ENCODE results near the gene TUBB2A.
A peak's percentile ranks its signal among the peaks of the same experiment; 100 is the strongest.
"Not testable (repeated sequence)": the region's sequence is repeated elsewhere in the genome, so short reads cannot be mapped to it uniquely, and the experiment has no call there.

Gene TUBB2A

DNA sequence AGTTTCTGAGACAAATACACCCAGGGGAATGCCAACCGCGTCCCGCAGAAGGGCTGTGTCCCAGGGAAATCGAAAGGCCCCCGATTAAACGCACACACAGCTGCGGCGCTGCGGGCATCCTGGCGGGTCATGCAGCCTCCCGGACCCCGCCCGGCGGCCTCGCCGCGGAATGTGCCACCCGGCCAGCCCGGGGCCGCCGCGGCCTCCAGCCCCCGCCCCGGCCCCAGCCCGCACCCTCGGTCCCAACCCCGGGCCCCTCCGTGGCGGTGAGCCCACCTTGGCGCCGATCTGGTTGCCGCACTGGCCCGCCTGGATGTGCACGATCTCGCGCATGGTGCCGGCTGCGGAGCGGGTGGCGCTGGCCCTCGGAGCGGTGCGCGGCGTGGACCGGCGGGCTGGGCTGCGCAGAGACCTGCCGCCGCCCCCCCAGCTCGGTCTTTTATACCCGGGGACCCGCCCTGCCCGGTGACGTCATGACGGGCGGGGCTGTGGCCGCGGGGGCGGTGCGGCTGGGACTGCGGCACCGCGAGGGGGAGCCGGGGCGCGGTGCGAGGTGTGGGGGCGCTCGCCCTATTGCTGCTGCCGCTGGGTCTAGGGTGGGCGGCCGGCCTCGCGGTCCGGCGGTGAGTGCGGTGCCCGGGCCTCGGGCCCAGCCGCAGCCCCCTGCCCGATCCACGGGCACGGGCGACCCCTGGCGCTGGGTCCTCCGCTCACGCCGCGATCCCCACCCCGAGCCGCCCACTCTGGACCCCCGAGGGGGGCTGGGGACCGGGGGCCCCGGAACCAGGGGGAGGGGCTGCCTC is at the start of gene TUBB2A:
TSS of gene TUBB2A (minus strand) at position 414 of the 803 bp plus-strand sequence. CDS start at position 333, 81 bp downstream.
- DNase-seq, result peak; percentile 75
- in situ Hi-C loops (cut with MboI; ENCODE audit: low pct_unique_long_range_greater_than_20kb, low sequenced_read_pairs), result no loop called here

DNA sequence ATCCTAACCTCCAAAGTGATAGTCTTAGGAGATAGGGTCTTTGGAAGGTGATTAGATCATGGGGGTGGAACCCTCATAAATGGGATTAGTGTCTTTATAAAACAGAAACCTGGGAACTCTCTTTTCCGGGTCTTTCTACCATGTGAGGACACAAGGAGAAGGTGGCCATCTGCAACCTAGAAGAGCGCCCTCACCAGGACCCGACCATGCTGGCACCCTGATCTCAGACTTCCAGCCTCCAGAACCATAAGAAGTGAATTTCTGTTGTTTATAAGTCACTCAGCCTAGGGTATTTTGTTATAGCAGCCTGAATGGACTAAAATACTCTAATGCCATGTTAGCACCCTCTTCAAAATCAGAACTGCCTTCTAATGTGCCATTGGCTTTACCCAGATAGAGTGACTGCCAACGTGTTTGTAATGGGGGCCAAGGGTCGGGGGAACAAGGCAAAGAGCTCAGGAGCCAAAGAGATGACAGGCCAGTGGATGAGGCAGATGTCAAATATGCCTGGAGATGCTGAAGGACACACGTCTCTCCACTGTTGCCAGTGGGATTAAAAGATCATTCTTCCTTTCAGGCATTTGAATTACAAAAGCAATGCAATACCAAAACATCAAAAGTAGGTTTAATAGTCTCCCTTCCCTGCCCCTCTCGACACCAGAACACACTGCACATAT is 49.1 kb upstream of the TUBB2A start:
- in situ Hi-C loops (cut with MboI; ENCODE audit: low pct_unique_long_range_greater_than_20kb, low sequenced_read_pairs), result no loop called here

DNA sequence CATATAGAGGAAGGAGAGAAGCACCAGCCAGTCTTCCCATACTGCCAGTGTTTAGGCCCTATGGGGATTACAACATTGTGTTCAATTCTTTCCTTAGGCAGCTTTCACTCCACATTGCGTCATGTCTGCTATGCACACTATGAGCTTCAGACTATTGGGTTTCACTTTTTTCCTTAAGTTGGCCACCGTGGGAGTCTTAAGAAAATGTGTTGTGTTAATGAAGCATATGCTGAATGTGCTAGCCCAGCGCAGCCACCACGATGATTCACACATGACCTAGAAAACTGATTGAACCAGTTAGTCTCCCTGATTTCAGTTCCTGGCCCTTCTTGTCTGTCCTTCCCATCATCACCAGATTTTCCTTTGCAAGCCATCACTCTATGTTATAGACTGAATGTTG is 48.6 kb upstream of the TUBB2A start:
- DNase-seq, result no peak
- in situ Hi-C loops (cut with MboI; ENCODE audit: low pct_unique_long_range_greater_than_20kb, low sequenced_read_pairs), result no loop called here

More for the DNA sequence above, 49.1 kb upstream of the TUBB2A start:
- DNase-seq, result no peak

DNA sequence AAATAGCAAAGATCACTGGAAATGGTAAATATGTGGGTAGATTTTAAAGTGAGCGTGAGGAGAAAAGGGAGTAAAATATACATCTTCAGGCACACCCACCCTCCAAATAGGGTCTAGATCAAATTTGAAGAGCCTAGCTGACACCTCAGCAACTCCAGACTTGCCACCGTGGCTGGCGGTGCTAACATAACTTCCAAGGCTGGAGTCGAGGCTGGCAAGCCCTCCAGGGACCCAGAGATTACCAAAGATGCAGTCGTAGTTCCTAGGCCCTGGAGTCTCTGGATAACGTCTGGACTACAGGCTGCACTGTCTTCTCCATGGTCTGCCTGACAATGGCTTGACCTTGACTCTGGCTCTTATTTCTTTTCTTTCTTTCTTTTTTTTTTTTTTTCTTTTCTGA is 47.6 kb upstream of the TUBB2A start:
- in situ Hi-C loops (cut with MboI; ENCODE audit: low pct_unique_long_range_greater_than_20kb, low sequenced_read_pairs), result no loop called here
- DNase-seq, result no peak

DNA sequence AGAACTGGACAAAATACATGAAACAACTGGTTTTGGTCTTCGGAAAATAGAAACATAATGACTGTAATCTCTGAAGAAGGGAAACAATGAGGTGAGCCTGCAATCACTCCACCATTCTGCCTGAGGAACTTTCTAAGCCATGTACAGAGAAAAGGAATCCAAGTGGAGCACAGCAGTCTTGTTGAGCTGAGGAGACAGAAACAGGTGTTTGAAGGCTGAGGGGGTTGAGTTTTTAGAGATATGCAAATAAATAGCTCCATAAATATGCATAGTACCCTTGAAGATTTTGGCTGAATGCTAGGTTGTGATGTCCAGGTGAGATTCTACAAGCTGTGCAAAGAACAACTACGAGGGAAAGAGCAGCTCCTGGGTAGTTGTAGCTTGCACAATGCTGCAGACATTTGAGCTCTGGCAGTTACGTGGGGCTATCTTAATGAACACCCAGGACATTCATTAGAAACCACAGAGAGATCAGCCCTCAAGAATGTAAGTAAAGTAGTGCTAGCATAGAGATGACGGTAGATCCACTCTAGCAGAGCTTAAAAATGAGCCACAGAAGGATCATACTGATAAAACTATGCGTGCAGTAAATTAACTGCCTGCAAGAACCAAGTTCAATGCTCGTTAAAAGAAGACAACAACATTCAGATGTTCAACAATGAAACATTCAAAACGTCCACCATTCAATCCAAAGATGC is 45.8 kb upstream of the TUBB2A start:
- in situ Hi-C loops (cut with MboI; ENCODE audit: low pct_unique_long_range_greater_than_20kb, low sequenced_read_pairs), result no loop called here
- DNase-seq, result no peak

DNA sequence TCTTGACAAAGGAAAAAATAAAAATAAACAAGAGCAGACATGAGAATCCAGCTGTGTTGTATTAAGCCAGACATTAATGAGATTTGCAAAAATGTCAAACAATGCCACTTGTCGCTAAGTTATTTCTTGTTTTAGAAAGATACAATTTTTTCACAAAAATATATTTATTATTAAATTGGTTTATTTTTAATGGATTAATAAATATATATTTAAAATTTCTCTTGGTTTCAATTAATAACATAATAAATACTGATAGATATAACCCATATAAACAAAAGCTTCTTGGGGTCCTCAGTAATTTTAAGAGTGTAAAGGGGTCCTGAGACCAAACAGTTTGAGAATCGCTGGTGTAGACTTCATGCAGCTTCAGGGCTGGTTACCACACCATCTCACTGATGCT is 44.0 kb upstream of the TUBB2A start:
- in situ Hi-C loops (cut with MboI; ENCODE audit: low pct_unique_long_range_greater_than_20kb, low sequenced_read_pairs), result no loop called here
- DNase-seq, result no peak

DNA sequence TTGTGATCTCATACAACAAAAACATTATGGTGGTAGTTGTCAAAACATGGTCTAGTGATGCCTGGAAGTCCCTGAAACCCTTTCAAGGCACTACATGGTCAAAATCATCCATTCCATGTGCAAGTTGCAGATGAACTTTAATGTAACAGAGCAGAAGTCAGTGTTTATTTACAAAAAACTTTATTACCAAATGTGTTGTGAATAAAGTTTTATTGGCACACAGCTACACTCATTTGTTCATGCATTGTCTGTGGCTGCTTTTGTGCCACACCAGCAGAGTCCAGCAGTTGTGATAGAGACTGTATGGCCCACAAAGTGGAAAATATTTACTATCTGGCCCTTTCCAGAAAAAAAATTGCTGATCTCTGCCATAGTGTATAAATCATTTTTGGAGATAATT is 43.3 kb upstream of the TUBB2A start:
- DNase-seq, result no peak
- in situ Hi-C loops (cut with MboI; ENCODE audit: low pct_unique_long_range_greater_than_20kb, low sequenced_read_pairs), result no loop called here

DNA sequence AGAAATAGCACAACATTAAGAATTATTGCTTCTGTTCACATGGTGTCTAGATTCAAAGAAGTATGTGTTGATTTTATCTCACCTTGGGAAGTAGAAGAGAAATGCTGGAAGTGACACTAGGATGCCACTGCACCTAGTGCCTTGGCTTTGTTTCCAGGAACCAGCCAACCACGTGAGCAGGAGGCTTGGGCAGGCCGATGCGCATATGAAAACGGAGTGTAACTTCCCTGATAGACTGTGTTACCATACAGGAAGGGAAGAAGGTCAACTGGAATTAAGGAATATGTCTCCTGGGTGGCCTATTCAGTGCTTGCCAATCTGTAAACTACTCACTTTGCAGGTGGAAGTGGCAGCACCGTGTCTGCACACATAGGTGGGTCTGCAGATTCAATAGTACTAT is 42.0 kb upstream of the TUBB2A start:
- no peak for DNase-seq
- in situ Hi-C loops (cut with MboI; ENCODE audit: low pct_unique_long_range_greater_than_20kb, low sequenced_read_pairs), result no loop called here

DNA sequence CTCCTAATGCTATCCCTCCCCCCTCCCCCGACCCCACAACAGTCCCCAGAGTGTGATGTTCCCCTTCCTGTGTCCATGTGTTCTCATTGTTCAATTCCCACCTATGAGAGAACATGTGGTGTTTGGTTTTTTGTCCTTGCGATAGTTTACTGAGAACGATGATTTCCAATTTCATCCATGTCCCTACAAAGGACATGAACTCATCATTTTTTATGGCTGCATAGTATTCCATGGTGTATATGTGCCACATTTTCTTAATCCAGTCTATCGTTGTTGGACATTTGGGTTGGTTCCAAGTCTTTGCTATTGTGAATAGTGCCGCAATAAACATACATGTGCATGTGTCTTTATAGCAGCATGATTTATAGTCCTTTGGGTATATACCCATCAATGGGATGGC is 40.4 kb upstream of the TUBB2A start:
- DNase-seq; in situ Hi-C loops (cut with MboI; ENCODE audit: low pct_unique_long_range_greater_than_20kb, low sequenced_read_pairs): not testable (repeated sequence)

DNA sequence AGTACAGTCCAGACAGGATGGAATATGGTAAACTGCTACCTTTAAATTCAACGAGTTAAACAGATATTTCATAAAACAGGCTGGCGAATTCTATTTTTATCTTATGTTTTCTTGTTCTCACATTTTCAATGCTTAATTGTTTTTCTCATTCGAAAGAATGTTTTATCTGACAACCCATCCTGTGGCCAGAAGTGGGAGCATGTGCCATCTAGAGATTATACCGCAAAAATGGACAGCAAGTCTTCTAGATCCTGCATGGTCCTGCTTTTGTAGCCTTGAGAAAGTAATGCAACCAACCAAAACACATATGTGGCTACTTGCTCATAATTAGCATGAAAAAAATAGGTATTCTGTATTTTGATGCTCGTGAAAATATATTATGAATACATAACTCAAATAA is 39.4 kb upstream of the TUBB2A start:
- in situ Hi-C loops (cut with MboI; ENCODE audit: low pct_unique_long_range_greater_than_20kb, low sequenced_read_pairs), result no loop called here
- DNase-seq, result no peak

DNA sequence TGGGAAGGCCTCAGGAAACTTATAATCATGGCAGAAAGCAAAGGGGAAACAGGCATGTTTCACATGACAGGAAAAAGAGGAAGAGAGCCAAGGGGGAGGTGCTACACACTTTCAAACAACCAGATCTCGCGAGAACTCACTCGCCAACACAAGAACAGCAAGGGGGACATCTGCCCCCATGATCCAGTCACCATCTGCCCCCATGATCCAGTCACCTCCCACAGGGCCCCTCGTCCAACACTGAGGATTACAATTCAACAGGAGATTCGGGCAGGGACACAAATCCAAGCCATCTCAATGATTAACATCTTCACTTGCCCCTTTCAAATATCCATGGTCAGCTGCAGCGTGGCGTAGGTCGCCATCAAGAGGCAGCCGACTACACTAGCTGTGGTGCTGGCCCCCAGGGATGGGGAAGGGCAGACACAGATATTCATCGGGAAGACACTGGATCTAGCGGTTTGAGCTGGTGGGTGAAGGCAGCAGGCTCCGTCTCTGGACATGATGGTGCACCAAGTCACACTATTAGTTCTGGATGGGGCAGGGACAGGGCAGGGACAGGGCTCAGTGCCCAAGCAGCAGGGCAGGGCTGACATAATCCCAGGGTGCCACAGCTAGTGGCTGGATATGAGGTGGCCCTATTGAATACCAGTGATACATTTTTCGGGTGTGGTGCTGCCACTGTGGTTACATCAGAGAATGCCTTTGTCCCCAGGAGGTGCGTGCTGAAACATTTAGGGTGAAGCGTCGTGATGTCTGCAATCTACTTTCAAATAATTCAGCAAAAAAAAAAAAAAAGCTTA is 38.6 kb upstream of the TUBB2A start:
- peak; percentile 54 for DNase-seq
- in situ Hi-C loops (cut with MboI; ENCODE audit: low pct_unique_long_range_greater_than_20kb, low sequenced_read_pairs), result no loop called here

DNA sequence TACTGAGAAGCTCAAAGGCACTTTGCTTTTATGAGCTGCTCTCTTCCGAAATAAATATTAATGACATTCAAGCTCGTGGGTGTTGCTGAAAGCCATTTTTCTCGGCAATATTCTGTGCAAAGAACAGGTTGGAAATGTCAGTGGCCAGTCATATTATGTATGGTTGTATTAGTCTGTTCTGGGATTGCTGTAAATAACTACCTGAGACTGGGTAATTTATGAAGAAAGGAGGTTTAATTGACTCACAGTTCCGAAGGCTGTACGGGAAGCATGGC is 38.0 kb upstream of the TUBB2A start:
- DNase-seq, result no peak
- in situ Hi-C loops (cut with MboI; ENCODE audit: low pct_unique_long_range_greater_than_20kb, low sequenced_read_pairs), result no loop called here

DNA sequence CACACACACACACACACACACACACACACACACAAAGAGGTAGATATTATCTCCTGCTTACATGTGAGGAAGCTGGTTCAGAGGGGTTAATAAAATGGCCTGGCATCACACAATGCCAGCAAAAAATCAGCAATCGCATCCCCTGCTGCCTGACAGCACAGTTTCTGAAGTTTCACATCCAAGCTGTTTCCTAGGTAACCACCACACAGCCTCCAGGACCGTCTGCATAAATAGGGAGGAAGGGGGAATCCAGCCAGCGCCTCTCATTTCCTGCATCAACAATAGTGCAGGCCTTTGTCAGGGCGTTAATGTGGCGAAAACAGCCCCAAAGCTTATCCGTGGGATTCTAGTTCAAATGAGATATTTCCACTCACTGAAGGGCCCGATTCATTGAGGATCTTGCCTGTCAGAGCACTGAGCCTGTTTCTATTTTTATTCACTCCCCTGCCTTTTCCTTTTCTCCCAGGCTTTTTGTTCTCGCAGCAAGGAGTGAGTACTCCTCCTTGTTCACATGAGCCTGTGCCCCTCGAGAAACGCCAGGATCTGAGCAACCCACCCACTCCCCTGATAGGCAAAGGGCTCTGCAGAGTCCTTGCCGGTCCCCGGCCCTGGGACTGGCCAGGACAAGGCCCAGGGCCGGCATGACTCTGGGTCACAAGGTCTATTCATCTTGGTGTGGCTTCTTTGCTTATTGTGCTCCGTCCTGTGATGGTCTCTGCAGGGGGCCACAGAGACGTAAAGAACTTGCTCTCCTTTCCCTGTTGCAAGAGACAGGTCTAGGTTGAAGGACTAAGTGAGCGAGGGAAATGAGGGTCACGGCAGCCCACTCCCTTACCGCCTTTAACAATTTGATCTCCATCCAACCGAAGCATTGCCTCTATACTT is 37.4 kb upstream of the TUBB2A start:
- in situ Hi-C loops (cut with MboI; ENCODE audit: low pct_unique_long_range_greater_than_20kb, low sequenced_read_pairs), result no loop called here
- no peak for DNase-seq

DNA sequence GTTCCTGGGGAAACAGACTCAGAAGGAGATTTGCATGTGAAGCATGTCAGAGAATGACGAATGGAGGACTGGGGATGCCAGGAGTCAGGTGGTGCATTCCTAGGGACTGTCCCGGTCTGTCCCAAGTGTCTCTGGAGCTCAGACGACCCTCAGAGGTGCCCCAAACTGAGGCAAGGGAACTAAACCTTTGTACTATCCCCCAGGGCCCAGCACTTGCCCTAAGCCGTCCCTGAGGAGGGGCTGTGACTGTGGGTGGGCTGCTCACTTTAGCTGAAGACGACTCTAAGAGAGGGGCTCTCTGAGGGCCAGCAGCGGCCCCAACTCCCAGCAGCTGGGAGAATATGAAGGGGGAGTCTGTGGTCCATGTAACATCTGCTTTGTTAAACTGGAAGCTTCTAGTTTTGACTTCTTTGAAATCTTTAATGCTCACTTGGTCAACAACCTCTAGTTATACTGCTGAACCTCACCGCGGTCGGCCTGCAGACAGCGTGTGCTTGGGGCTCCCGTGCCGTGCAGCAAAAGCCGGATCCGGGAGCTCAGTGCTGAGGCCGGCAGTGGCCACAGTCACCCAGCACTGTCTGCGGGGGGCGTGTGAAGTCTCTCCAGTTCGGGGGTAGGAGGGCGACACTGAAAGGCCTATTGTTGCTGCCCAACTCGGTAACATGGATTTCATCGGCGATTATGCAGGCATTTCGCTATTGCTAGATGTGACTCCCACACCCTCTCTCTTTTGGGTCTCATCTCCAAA is 35.9 kb upstream of the TUBB2A start:
- in situ Hi-C loops (cut with MboI; ENCODE audit: low pct_unique_long_range_greater_than_20kb, low sequenced_read_pairs), result no loop called here
- no peak for DNase-seq

DNA sequence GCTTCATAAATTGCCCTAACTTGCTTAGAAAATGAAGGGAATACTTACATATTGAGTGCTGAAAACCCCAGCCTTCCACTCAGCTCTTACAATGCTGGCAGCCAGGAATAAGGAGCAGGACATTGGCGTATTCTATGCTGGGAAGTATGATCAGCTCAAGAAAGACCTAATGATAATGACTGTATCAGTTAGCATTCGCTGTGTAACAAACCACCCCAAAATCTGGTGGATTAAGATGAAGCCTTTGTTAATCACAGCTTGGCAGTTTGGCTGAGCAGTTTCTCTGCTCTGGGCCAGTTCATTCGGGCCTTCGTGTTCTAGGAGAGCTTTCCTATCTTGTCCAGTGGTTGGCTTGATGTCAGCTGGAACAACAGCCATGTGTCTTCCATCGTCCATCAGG is 33.4 kb upstream of the TUBB2A start:
- no peak for DNase-seq
- in situ Hi-C loops (cut with MboI; ENCODE audit: low pct_unique_long_range_greater_than_20kb, low sequenced_read_pairs), result no loop called here

DNA sequence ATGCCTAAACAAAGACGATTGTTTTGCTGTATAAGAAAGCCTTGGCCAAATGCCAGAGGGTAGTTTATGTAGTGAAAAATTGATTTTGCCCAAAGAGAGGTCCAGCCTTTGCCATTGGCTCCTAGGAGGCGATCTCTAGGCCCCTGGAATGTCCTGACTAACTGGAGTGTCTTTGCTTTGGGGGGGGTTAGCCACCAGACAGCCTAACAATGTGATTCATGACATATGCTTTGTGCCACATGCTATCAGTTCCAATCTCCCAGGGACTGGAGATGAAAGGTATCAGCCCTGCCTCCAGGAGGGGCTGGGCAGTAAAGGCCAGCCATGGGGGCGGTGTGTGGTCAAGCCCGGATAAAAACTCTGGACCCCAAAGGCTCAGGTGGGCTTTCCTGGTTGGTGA is 32.7 kb upstream of the TUBB2A start:
- in situ Hi-C loops (cut with MboI; ENCODE audit: low pct_unique_long_range_greater_than_20kb, low sequenced_read_pairs), result no loop called here
- DNase-seq, result no peak

DNA sequence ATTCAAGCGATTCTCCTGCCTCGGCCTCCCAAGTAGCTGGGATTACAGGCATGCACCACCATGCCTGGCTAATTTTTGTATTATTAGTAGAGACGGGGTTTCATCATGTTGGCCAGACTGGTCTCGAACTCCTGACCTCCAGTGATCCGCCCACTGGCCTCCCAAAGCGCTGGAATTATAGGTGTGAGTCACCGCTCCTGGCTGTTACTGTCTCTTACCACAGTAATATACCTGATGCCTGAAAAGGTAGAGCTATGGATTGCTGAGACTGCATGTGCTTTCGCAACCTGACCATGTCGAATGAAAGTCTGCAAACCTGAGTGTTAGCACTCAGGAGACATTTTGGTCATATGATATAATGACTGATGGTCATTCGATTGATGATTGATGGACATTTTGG is 31.8 kb upstream of the TUBB2A start:
- DNase-seq; in situ Hi-C loops (cut with MboI; ENCODE audit: low pct_unique_long_range_greater_than_20kb, low sequenced_read_pairs): not testable (repeated sequence)

DNA sequence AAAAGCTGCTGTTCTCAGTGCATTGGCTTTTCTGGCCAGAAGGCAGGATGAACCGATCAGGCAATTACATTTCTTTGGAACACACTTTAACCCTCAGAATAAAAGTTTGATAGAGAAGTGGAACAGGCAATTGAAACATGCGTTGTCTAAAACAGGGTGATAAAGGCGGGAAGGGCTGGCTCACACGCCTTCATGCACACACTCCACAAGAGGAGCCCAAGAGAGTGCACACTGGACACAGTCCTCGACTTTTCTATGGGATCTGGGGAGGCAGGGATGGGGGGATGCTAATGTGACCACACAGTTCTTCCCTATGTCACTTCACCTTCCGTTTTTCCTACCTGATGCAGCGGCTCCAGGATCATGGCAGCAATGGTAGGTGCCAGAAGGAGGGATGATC is 30.9 kb upstream of the TUBB2A start:
- DNase-seq, result no peak
- in situ Hi-C loops (cut with MboI; ENCODE audit: low pct_unique_long_range_greater_than_20kb, low sequenced_read_pairs), result no loop called here
